Dendritic cell treated with granulocyte-macrophage colony-stimulating factor and Interleukin-4, amounts not matched to agents 40 ng/mL and 50 ng/mL, for 4 days (primary cell): ENCODE data around the gene FCGBP.

Source experiments
- H3K27ac Mint-ChIP-seq: one replicate; pipeline ENCODE4 v1.8.0; 2022; ENCODE audit warnings: mild to moderate bottlenecking, mixed read lengths
- H3K27me3 Mint-ChIP-seq: one replicate; pipeline ENCODE4 v1.8.0; 2022; ENCODE audit warnings: mild to moderate bottlenecking, mixed read lengths
- H3K36me3 Mint-ChIP-seq: one replicate; pipeline ENCODE4 v1.8.0; 2022; ENCODE audit warnings: low read depth, mixed read lengths
- H3K4me1 Mint-ChIP-seq: one replicate; pipeline ENCODE4 v1.8.0; 2022; ENCODE audit warnings: low read depth, mixed read lengths
- H3K4me3 Mint-ChIP-seq: one replicate; pipeline ENCODE4 v1.8.0; 2022; ENCODE audit warnings: mild to moderate bottlenecking, moderate library complexity, mixed read lengths
- H3K9me3 Mint-ChIP-seq: one replicate; pipeline ENCODE4 v1.8.0; 2022; ENCODE audit warnings: mixed read lengths
- intact Hi-C: fragments of 100-400 bp; cut with micrococcal nuclease; formaldehyde crosslinking; loops from one replicate; pipeline ENCODE4 v1.15.0; 2022

The FCGBP gene

GRCh38 chr19:39934584-39935363 lies at the start of gene FCGBP:
Gene FCGBP, minus strand, starts transcription at chr19:39934634.
- Mint-ChIP-seq H3K36me3 (no peaks in the 10 kb centered on the region), H3K4me3 (no peak within 1 kb of the TSS), H3K27ac (no peak within 1 kb of the TSS), H3K9me3 (peaks cover 17% of the 10 kb centered on the region), H3K4me1 (peaks cover 48% of the 10 kb centered on the region), H3K27me3 (peaks cover 94% of the 10 kb centered on the region)
- intact Hi-C loops: no loop called here

- intact Hi-C loops: no loop called here
These were observed 49.4 kb upstream of the FCGBP start for GRCh38 chr19:39983695-39984300.

GRCh38 chr19:39982883-39983282 lies 48.4 kb upstream of the FCGBP start:
- Mint-ChIP-seq H3K27ac (no peak overlapping the region), H3K36me3 (peaks cover 63% of the 10 kb centered on the region), H3K27me3 (no peaks in the 10 kb centered on the region), H3K4me3 (no peak overlapping the region), H3K9me3 (peaks cover 45% of the 10 kb centered on the region), H3K4me1 (peaks cover 7% of the 10 kb centered on the region)
- intact Hi-C loops: no loop called here

More at GRCh38 chr19:39983695-39984300, 49.4 kb upstream of the FCGBP start:
- Mint-ChIP-seq H3K4me1 (peaks cover 7% of the 10 kb centered on the region), H3K36me3 (peaks cover 54% of the 10 kb centered on the region), H3K27ac (no peak overlapping the region), H3K27me3 (no peaks in the 10 kb centered on the region), H3K9me3 (peaks cover 46% of the 10 kb centered on the region), H3K4me3 (no peak overlapping the region)

GRCh38 chr19:39974377-39975155 lies 40.1 kb upstream of the FCGBP start:
- intact Hi-C loops: loop anchor here (5.0 to 10.0 kb wide), 3 partner anchors 82 to 142 kb away; partner anchors contain the start of gene DYRK1B

GRCh38 chr19:39971380-39972035 lies 37.1 kb upstream of the FCGBP start:
- peak overlapping the region; percentile 96 for H3K27ac Mint-ChIP-seq
- H3K4me3 Mint-ChIP-seq: peak overlapping the region; percentile 98
- peaks cover 30% of the 10 kb centered on the region for H3K4me1 Mint-ChIP-seq
- H3K27me3 Mint-ChIP-seq: peaks cover 38% of the 10 kb centered on the region
- intact Hi-C loops: loop anchor here (1.0 to 10.0 kb wide), 5 partner anchors 26 to 179 kb away; partner anchors contain the start of genes DYRK1B and ZNF546
- peaks cover 52% of the 10 kb centered on the region for H3K36me3 Mint-ChIP-seq
- no peaks in the 10 kb centered on the region for H3K9me3 Mint-ChIP-seq

More at GRCh38 chr19:39974377-39975155, 40.1 kb upstream of the FCGBP start:
- no peaks in the 10 kb centered on the region for H3K9me3 Mint-ChIP-seq
- no peak overlapping the region for H3K27ac Mint-ChIP-seq
- H3K4me3 Mint-ChIP-seq: no peak overlapping the region
- peaks cover 83% of the 10 kb centered on the region for H3K36me3 Mint-ChIP-seq
- peaks cover 28% of the 10 kb centered on the region for H3K4me1 Mint-ChIP-seq
- H3K27me3 Mint-ChIP-seq: peaks cover 7% of the 10 kb centered on the region

- H3K27me3 Mint-ChIP-seq: peaks cover 45% of the 10 kb centered on the region
- H3K27ac Mint-ChIP-seq: peak within 1 kb of the TSS; percentile 96
- H3K36me3 Mint-ChIP-seq: peaks cover 48% of the 10 kb centered on the region
- intact Hi-C loops: loop anchor here (1.0 to 10.0 kb wide), 5 partner anchors 26 to 178 kb away; partner anchors contain the start of genes DYRK1B and ZNF546
- H3K4me1 Mint-ChIP-seq: peaks cover 30% of the 10 kb centered on the region
- H3K4me3 Mint-ChIP-seq: peak within 1 kb of the TSS; percentile 98
- no peaks in the 10 kb centered on the region for H3K9me3 Mint-ChIP-seq
These were observed 36.4 kb upstream of the FCGBP start, which contains the start of gene PSMC4 for GRCh38 chr19:39970675-39971379. Gene PSMC4, plus strand, starts transcription at chr19:39971165. Its CDS starts 38 bp downstream, at chr19:39971203.

GRCh38 chr19:39970425-39970674 lies 35.9 kb upstream of the FCGBP start:
- peaks cover 49% of the 10 kb centered on the region for H3K27me3 Mint-ChIP-seq

GRCh38 chr19:39969681-39970424 lies 35.4 kb upstream of the FCGBP start:
- intact Hi-C loops: loop anchor here (2.0 to 10.0 kb wide), 5 partner anchors 43 to 177 kb away; partner anchors contain the start of gene DYRK1B
- peaks cover 30% of the 10 kb centered on the region for H3K4me1 Mint-ChIP-seq

More at GRCh38 chr19:39970425-39970674, 35.9 kb upstream of the FCGBP start:
- intact Hi-C loops: loop anchor here (2.0 to 10.0 kb wide), 4 partner anchors 78 to 178 kb away; partner anchors contain the start of gene DYRK1B
- Mint-ChIP-seq H3K36me3 (peaks cover 43% of the 10 kb centered on the region), H3K27ac (peak overlapping the region; percentile 96), H3K4me1 (peaks cover 30% of the 10 kb centered on the region), H3K4me3 (peak overlapping the region; percentile 98), H3K9me3 (no peaks in the 10 kb centered on the region)

GRCh38 chr19:39969266-39969665 lies 34.8 kb upstream of the FCGBP start:
- Mint-ChIP-seq H3K4me3 (no peak overlapping the region), H3K9me3 (no peaks in the 10 kb centered on the region), H3K27ac (peak overlapping the region; percentile 96), H3K4me1 (peaks cover 30% of the 10 kb centered on the region), H3K27me3 (peaks cover 58% of the 10 kb centered on the region), H3K36me3 (peaks cover 33% of the 10 kb centered on the region)
- intact Hi-C loops: loop anchor here (5.0 kb wide), 1 partner anchor 42 kb away; no protein-coding TSS in a partner anchor

More at GRCh38 chr19:39969681-39970424, 35.4 kb upstream of the FCGBP start:
- Mint-ChIP-seq H3K4me3 (peak overlapping the region; percentile 98), H3K9me3 (no peaks in the 10 kb centered on the region), H3K36me3 (peaks cover 39% of the 10 kb centered on the region), H3K27ac (peak overlapping the region; percentile 96), H3K27me3 (peaks cover 54% of the 10 kb centered on the region)

GRCh38 chr19:39968789-39969188 lies 34.4 kb upstream of the FCGBP start:
- Mint-ChIP-seq H3K27me3 (peaks cover 60% of the 10 kb centered on the region), H3K4me1 (peaks cover 30% of the 10 kb centered on the region), H3K9me3 (no peaks in the 10 kb centered on the region), H3K36me3 (peaks cover 28% of the 10 kb centered on the region), H3K27ac (no peak overlapping the region), H3K4me3 (no peak overlapping the region)
- intact Hi-C loops: loop anchor here (5.0 kb wide), 1 partner anchor 41 kb away; no protein-coding TSS in a partner anchor

GRCh38 chr19:39967561-39967960 lies 33.1 kb upstream of the FCGBP start:
- peaks cover 30% of the 10 kb centered on the region for H3K4me1 Mint-ChIP-seq
- H3K27me3 Mint-ChIP-seq: peaks cover 71% of the 10 kb centered on the region
- H3K36me3 Mint-ChIP-seq: peaks cover 17% of the 10 kb centered on the region
- no peaks in the 10 kb centered on the region for H3K9me3 Mint-ChIP-seq
- intact Hi-C loops: loop anchor here (5.0 kb wide), 1 partner anchor 40 kb away; no protein-coding TSS in a partner anchor
- no peak overlapping the region for H3K4me3 Mint-ChIP-seq
- no peak overlapping the region for H3K27ac Mint-ChIP-seq

- H3K36me3 Mint-ChIP-seq: peaks cover 13% of the 10 kb centered on the region
- intact Hi-C loops: loop anchor here (5.0 kb wide), 1 partner anchor 39 kb away; no protein-coding TSS in a partner anchor
- no peak overlapping the region for H3K27ac Mint-ChIP-seq
- H3K4me3 Mint-ChIP-seq: no peak overlapping the region
- peaks cover 22% of the 10 kb centered on the region for H3K4me1 Mint-ChIP-seq
- H3K27me3 Mint-ChIP-seq: peaks cover 80% of the 10 kb centered on the region
- no peaks in the 10 kb centered on the region for H3K9me3 Mint-ChIP-seq
These were observed 32.2 kb upstream of the FCGBP start for GRCh38 chr19:39966617-39967016.
